K562 (cell line): ENCODE measurements around the gene SPAG17. TPM values are rescaled to one million over a fixed set of nuclear protein-coding genes. Genes with fewer than 3 reads are reported as not detected.
A peak's percentile ranks its signal among the peaks of the same experiment; 100 is the strongest.

Source experiments
- ATAC-seq: fragments of 200-7000 bp; cut with Tn5 transposase; 3 replicates; pipeline ENCODE4 v1.9.1; 2020; ENCODE audit warnings: moderate library complexity
- BruUV-seq: library from RNA; stranded (reverse); fragments of 400-500 nt; replicated peaks from 2 replicates; lab custom pipeline; 2021; lab: Mats Ljungman, UMichigan
- CTCF ChIA-PET: fragments of 300-600 bp; formaldehyde crosslinking; extraction: SDS; loops from one replicate; lab custom pipeline; 2021; ENCODE audit warnings: low intra/inter-chr PET ratio; lab: Yijun Ruan, JAX
- POLR2A ChIA-PET: fragments of 300-600, 350-650 bp; sonication (Branson Sonifier 250); formaldehyde crosslinking; extraction: SDS; loops from one replicate; lab custom pipeline; 2021; ENCODE audit warnings: antibody characterized with exemption, inconsistent platforms; lab: Yijun Ruan, JAX
- DNase-seq, 4 experiments: peaks; one replicate each; pipeline versions ENCODE4 v3.0.0 to v3.0.0-alpha.2; 2011 to 2018; ENCODE audit warnings: low spot score in 3 of 4, mixed read lengths in 3 of 4; ENCODE audit errors: extremely low read depth in 1 of 4
- FAIRE-seq: peaks from 2 replicates; lab custom pipeline; 2011; peaks lifted over from hg19 to GRCh38; lab: Jason Lieb, UNC
- H2AFZ ChIP-seq: 2 replicates; pipeline ENCODE4 v1.6.0; 2011; ENCODE audit warnings: low read depth, low read length, control low read depth, inconsistent platforms
- H3K27ac ChIP-seq: fragments of 200-600 bp; 3 replicates; pipeline ENCODE4 v1.8.0; 2011; ENCODE audit warnings: low read depth, mild to moderate bottlenecking, control low read depth, inconsistent platforms, low read length, moderate library complexity, mixed read lengths; ENCODE audit errors: extremely low read depth
- H3K27me3 ChIP-seq, 2 experiments: fragments of 300-600 bp in 1 of 2; 2 replicates in 1 of 2; 3 replicates in 1 of 2; pipeline versions ENCODE4 v1.6.0 to v1.8.0; 2011; ENCODE audit warnings: inconsistent platforms in 2 of 2, low read length in 2 of 2, mild to moderate bottlenecking in 1 of 2, mixed read lengths in 1 of 2, moderate library complexity in 1 of 2; ENCODE audit not compliant: control insufficient read depth in 2 of 2, insufficient read depth in 2 of 2
- H3K36me3 ChIP-seq: fragments of 300-600 bp; 3 replicates; pipeline ENCODE4 v1.8.0; 2011; ENCODE audit warnings: mild to moderate bottlenecking, low read length, inconsistent platforms; ENCODE audit not compliant: control insufficient read depth, insufficient read depth
- H3K4me1 ChIP-seq, 2 experiments: fragments of 200-600 bp in 1 of 2; replicated peaks in 1 of 2; 2 replicates in 1 of 2; 3 replicates in 1 of 2; pipeline versions ENCODE4 v1.5.1 to v1.8.0; 2011; ENCODE audit warnings: inconsistent platforms in 2 of 2, low read length in 2 of 2, mild to moderate bottlenecking in 1 of 2, mixed read lengths in 1 of 2, moderate library complexity in 1 of 2; ENCODE audit not compliant: control insufficient read depth in 2 of 2, insufficient read depth in 2 of 2
- H3K4me2 ChIP-seq: 2 replicates; pipeline ENCODE4 v1.6.1; 2011; ENCODE audit warnings: low read length, control low read depth, inconsistent platforms, mixed read lengths; ENCODE audit not compliant: insufficient read depth
- H3K4me3 ChIP-seq: fragments of 200-600 bp; sonication (generic), shearing (Covaris generic); 2 replicates; pipeline ENCODE4 v1.5.1; 2016; ENCODE audit warnings: control low read depth, inconsistent platforms
- H3K79me2 ChIP-seq: fragments of 200-600 bp; 3 replicates; pipeline ENCODE4 v1.8.0; 2011; ENCODE audit warnings: low read length, inconsistent platforms; ENCODE audit not compliant: control insufficient read depth, insufficient read depth
- H3K9ac ChIP-seq, 2 experiments: 2 replicates each; pipeline versions ENCODE4 v1.6.0 to v1.6.1; 2011; ENCODE audit warnings: low read depth in 2 of 2, low read length in 2 of 2, control low read depth in 1 of 2, inconsistent platforms in 1 of 2, mild to moderate bottlenecking in 1 of 2, mixed read lengths in 1 of 2; ENCODE audit not compliant: insufficient read depth in 1 of 2
- H3K9me1 ChIP-seq: one replicate; pipeline ENCODE4 v1.6.0; 2011; ENCODE audit warnings: inconsistent platforms, mild to moderate bottlenecking, low read length, moderate library complexity; ENCODE audit not compliant: control insufficient read depth, insufficient read depth
- H3K9me3 ChIP-seq: replicated peaks from 2 replicates; pipeline ENCODE4 v1.5.1; 2011; ENCODE audit warnings: low read depth, low read length, inconsistent platforms; ENCODE audit not compliant: control insufficient read depth, insufficient read depth
- H4K20me1 ChIP-seq: replicated peaks from 2 replicates; pipeline ENCODE4 v1.6.1; 2011; ENCODE audit warnings: low read length, inconsistent platforms, mixed read lengths; ENCODE audit not compliant: control insufficient read depth, insufficient read depth
- FUS ChIP-seq: fragments of 200-400 bp; formaldehyde crosslinking; optimal IDR thresholded peaks from 2 replicates; pipeline ENCODE3; 2017; ENCODE audit warnings: low read depth, low read length
- RBM25 ChIP-seq: fragments of 200-400 bp; formaldehyde crosslinking; IDR thresholded peaks from 2 replicates; pipeline ENCODE4 v1.6.1; 2018; ENCODE audit warnings: low read length, low read depth, moderate library complexity; ENCODE audit not compliant: severe bottlenecking
- TAF1 ChIP-seq: IDR thresholded peaks from 2 replicates; pipeline ENCODE4 v1.6.1; 2011; ENCODE audit warnings: mild to moderate bottlenecking, low read length, moderate library complexity; ENCODE audit not compliant: insufficient read depth, control insufficient read depth, severe bottlenecking; ENCODE audit errors: extremely low read depth
- ZFP1 ChIP-seq: fragments of 450-650 bp; formaldehyde crosslinking; IDR thresholded peaks from 2 replicates; pipeline ENCODE4 v1.4.0; 2020; ENCODE audit warnings: mild to moderate bottlenecking, mixed read lengths
- ZFP36 ChIP-seq: fragments of 150-350 bp; IDR thresholded peaks from 2 replicates; pipeline ENCODE4 v1.6.1; 2018; ENCODE audit warnings: low read length, low read depth; ENCODE audit not compliant: partially characterized antibody
- ZNF224 ChIP-seq: sonication (generic); formaldehyde crosslinking; IDR thresholded peaks from 2 replicates; pipeline ENCODE4 v1.8.0; 2022; ENCODE audit warnings: mild to moderate bottlenecking, missing genetic modification reagents
- WGBS: fragments of 100-300 bp; shearing (Covaris generic); methylation state at CpG from one replicate; pipeline ENCODE4 v1.1.6; 2016; ENCODE audit warnings: low coverage, mixed read lengths; ENCODE audit not compliant: insufficient coverage; ENCODE audit errors: missing lambda C conversion rate; 5-methylcytosine and 5-hydroxymethylcytosine counted together
- in situ Hi-C: fragments of 300-500 bp; cut with MboI; formaldehyde crosslinking; loops from 4 replicates; pipeline ENCODE4 v1.15.0; 2018; ENCODE audit warnings: inconsistent platforms, mixed read lengths
- intact Hi-C: fragments of 100-400 bp; cut with micrococcal nuclease; formaldehyde crosslinking; loops from 2 replicates; pipeline ENCODE4 v1.14.2; 2022
- polyA plus RNA-seq, 8 experiments: library from polyadenylated mRNA; depleted of rRNA in 4 of 8; stranded (reverse) in 5 of 8; unstranded in 3 of 8; fragments of >200 nt; fragmentation: Nextera tagmentation in 2 of 8; fragmentation: Illumina TruSeq in 1 of 8; extraction: Ambion mirVana in 2 of 8; extraction: Trizol in 1 of 8; gene quantifications; 2 replicates each; pipeline versions ENCODE4 v1.2.1 to v1.2.3, GENCODE V29; 2011 to 2014; ENCODE audit warnings: inconsistent platforms in 1 of 8, missing spikeins in 1 of 8
- total RNA-seq, 7 experiments: library from RNA; depleted of rRNA in 6 of 7; stranded (reverse); fragments of >200 nt in 6 of 7; fragmentation: Illumina TruSeq in 2 of 7; extraction: Trizol in 2 of 7; gene quantifications; 2 replicates each; pipeline versions ENCODE4 v1.2.1 to v1.2.3, GENCODE V29; 2011 to 2021; ENCODE audit warnings: low replicate concordance in 1 of 7

SPAG17 gene
- total and polyA plus RNA-seq, 9 of the 15 experiments (the other 6 are each of a cell fraction or from before 2014, with no cell fraction given) = 0.07 to 2.1 (median 1.5) TPM

GRCh38 chr1:118018060-118018459 is 167.0 kb downstream of the SPAG17 start:
- Histone ChIP-seq H3K79me2 (no peaks in the 10 kb centered on the region), H2AFZ (no peak overlapping the region), H3K4me1 (no peaks in the 10 kb centered on the region), H3K36me3 (no peaks in the 10 kb centered on the region), H3K4me3 (no peak overlapping the region), H4K20me1 (no peaks in the 10 kb centered on the region), H3K27ac (no peak overlapping the region), H3K9me1 (no peaks in the 10 kb centered on the region), H3K9ac (no peak overlapping the region), H3K9me3 (no peaks in the 10 kb centered on the region), H3K4me2 (no peak overlapping the region), H3K27me3 (peaks cover 0 to 11% of the 10 kb centered on the region in 2 experiments; a peak in 2 of 5 replicates)
- no peak for FAIRE-seq
- TF ChIP-seq ZNF224 (CRISPR knock-in tag) (no peak), ZFP1 (CRISPR knock-in tag) (no peak), TAF1 (no peak)
- no peak for DNase-seq
- 0% methylated on average over 1 of the region's 1 CpG for WGBS
- ChIA-PET CTCF (no interaction called here), POLR2A (interaction anchor here (0.7 kb wide), 1 partner anchor 11 kb away, joined by 5 read pairs; no protein-coding TSS in a partner anchor)
- in situ Hi-C loops (no loop called here), intact Hi-C loops (no loop called here)
- no peak for ATAC-seq
- BruUV-seq = no TSS peak

GRCh38 chr1:118013938-118014337 is 171.1 kb downstream of the SPAG17 start:
- Histone ChIP-seq H3K27ac (no peak overlapping the region), H3K36me3 (no peaks in the 10 kb centered on the region), H3K4me3 (no peak overlapping the region), H3K4me1 (no peaks in the 10 kb centered on the region), H3K9me1 (no peaks in the 10 kb centered on the region), H3K9me3 (no peaks in the 10 kb centered on the region), H3K27me3 (peaks cover 5 to 16% of the 10 kb centered on the region in 2 experiments; a peak in 3 of 5 replicates), H3K79me2 (no peaks in the 10 kb centered on the region), H3K4me2 (no peak overlapping the region), H4K20me1 (no peaks in the 10 kb centered on the region), H2AFZ (no peak overlapping the region)
- POLR2A ChIA-PET = interaction anchor here (0.8 kb wide), 1 partner anchor 408 kb away, joined by 3 read pairs; no protein-coding TSS in a partner anchor
- in situ Hi-C loops = no loop called here
- DNase-seq = no peak
- CTCF ChIA-PET = no interaction called here
- intact Hi-C loops = no loop called here
- BruUV-seq = no TSS peak
- ATAC-seq = no peak
- FAIRE-seq = no peak
- peak; percentile 86 for TF ChIP-seq RBM25
- TF ChIP-seq ZFP36 = peak; percentile 64
- TF ChIP-seq FUS = no peak
- TF ChIP-seq, all 486 proteins: peak for 2
- no peak overlapping the region for H3K9ac ChIP-seq
